Choroid plexus epithelial cell (primary cell): ENCODE data around the gene UVRAG.

Source experiments
- DNase-seq: peaks from one replicate; pipeline ENCODE4 v3.0.0-alpha.2; 2010; ENCODE audit warnings: low read depth
- H3K4me3 ChIP-seq: 2 replicates; pipeline ENCODE4 v1.5.1; 2011; ENCODE audit warnings: low read depth, mild to moderate bottlenecking, control low read depth, low read length, moderate library complexity
- TF ChIP-seq, protein P1 (sequence below): conservative IDR thresholded peaks from 2 replicates; pipeline ENCODE4 v1.5.1; 2011; ENCODE audit warnings: low read depth, mild to moderate bottlenecking, control low read depth, inconsistent platforms, low read length, moderate library complexity

Gene UVRAG

GRCh38 chr11:76004400-76004799, 189.4 kb downstream of the UVRAG start:
- H3K4me3 ChIP-seq = no peak overlapping the region
- DNase-seq = no peak
- TF ChIP-seq, protein P1, sequence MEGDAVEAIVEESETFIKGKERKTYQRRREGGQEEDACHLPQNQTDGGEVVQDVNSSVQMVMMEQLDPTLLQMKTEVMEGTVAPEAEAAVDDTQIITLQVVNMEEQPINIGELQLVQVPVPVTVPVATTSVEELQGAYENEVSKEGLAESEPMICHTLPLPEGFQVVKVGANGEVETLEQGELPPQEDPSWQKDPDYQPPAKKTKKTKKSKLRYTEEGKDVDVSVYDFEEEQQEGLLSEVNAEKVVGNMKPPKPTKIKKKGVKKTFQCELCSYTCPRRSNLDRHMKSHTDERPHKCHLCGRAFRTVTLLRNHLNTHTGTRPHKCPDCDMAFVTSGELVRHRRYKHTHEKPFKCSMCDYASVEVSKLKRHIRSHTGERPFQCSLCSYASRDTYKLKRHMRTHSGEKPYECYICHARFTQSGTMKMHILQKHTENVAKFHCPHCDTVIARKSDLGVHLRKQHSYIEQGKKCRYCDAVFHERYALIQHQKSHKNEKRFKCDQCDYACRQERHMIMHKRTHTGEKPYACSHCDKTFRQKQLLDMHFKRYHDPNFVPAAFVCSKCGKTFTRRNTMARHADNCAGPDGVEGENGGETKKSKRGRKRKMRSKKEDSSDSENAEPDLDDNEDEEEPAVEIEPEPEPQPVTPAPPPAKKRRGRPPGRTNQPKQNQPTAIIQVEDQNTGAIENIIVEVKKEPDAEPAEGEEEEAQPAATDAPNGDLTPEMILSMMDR = no peak

GRCh38 chr11:76005756-76006155, 190.7 kb downstream of the UVRAG start:
- TF ChIP-seq, protein P1 = no peak
- H3K4me3 ChIP-seq = no peak overlapping the region
- DNase-seq = peak; percentile 44

DNA sequence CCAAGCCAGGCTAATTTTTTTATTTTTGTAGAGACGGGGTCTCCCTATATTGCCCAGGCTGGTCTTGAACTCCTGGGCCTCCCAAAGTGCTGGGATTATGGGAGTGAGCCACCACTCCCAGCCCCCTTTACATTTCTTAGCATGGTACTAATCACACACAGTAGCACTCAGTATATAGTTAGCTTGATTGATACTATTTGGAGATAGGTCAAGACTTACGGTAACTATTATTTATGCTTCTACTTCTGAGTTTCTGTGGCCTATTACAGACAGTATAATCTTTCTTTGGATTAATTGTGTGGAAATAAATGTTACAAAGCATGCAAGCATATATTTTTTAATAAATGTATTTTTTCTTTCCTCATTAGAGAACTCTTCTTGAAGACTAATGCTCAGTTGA, 192.2 kb downstream of the UVRAG start:
- TF ChIP-seq, protein P1 = no peak
- DNase-seq = no peak
- H3K4me3 ChIP-seq = no peak overlapping the region

DNA sequence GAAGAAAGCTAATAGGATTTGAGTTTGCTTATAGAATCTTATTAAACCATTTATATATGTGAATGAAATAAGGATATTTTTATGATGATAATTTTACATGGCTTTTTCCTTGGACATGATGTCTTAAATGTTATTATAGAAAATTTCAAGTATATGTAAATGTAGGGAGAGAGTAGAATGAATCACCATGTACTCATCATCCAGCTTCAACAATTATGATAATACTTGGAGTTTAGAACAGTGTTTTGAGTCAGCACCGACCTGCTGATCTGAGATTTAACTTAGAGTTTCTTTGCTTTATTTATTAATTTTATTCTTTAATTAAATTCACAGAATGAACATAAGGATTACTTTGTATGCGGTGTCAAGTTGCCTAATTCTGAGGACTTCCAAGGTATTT, 193.5 kb downstream of the UVRAG start:
- TF ChIP-seq, protein P1 = no peak
- DNase-seq = peak; percentile 70
- H3K4me3 ChIP-seq = no peak overlapping the region

DNA sequence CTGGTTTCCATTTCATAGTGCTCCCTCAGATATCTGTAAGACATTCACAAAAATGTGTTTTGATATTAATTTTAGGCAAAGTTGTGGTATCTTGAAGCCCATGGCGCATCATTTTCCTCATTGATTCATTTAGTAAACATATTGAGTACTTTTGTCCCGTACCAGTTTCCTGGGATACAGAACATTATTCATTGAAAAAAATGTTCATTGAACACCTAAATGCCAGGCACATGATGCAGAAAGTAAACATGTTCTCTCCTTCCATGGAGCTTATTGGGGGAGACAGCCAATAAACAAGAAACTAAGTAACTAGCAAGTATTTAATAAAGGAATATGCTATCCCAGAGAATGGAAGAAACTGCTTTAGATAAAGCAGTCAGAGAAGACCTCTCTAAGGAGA, 195.0 kb downstream of the UVRAG start:
- no peak for DNase-seq
- TF ChIP-seq, protein P1 = no peak
- no peak overlapping the region for H3K4me3 ChIP-seq

- DNase-seq = no peak
- H3K4me3 ChIP-seq = no peak overlapping the region
- TF ChIP-seq, protein P1 = no peak
Observed at GRCh38 chr11:76013526-76013925, 198.5 kb downstream of the UVRAG start.

- peak; percentile 40 for DNase-seq
- TF ChIP-seq, protein P1 = no peak
- H3K4me3 ChIP-seq = no peak overlapping the region
Observed at GRCh38 chr11:76023236-76024068, 208.4 kb downstream of the UVRAG start.
